GM18498 (cell line): Measurements from ENCODE around the gene IFIH1.
A peak's percentile ranks its signal among the peaks of the same experiment; 100 is the strongest.

Experiments
- ATAC-seq: cut with Tn5 transposase; IDR thresholded peaks from one replicate; pipeline ENCODE4 v1.9.1; 2021; ENCODE audit warnings: mild to moderate bottlenecking, moderate library complexity; ENCODE audit not compliant: unreplicated experiment

IFIH1 gene

GRCh38 chr2:162312853-162313252 is 5.6 kb downstream of the IFIH1 start:
- no peak for ATAC-seq

GRCh38 chr2:162308747-162309503 is 9.6 kb downstream of the IFIH1 start:
- ATAC-seq, result peak; percentile 86

GRCh38 chr2:162305901-162306300 is 12.6 kb downstream of the IFIH1 start:
- ATAC-seq, result no peak

- no peak for ATAC-seq
These were observed 16.6 kb downstream of the IFIH1 start for GRCh38 chr2:162301877-162302276.

- peak; percentile 76 for ATAC-seq
These were observed 17.2 kb downstream of the IFIH1 start for GRCh38 chr2:162301151-162301804.

- no peak for ATAC-seq
These were observed 18.2 kb downstream of the IFIH1 start for GRCh38 chr2:162300266-162300665.

GRCh38 chr2:162298669-162299335 is 19.7 kb downstream of the IFIH1 start:
- ATAC-seq, result no peak

GRCh38 chr2:162297925-162298552 is 20.4 kb downstream of the IFIH1 start:
- ATAC-seq, result peak; percentile 63

- no peak for ATAC-seq
These were observed 23.5 kb downstream of the IFIH1 start for GRCh38 chr2:162295009-162295408.

GRCh38 chr2:162293122-162293786 is 25.2 kb downstream of the IFIH1 start:
- ATAC-seq, result no peak

GRCh38 chr2:162291748-162292147 is 26.7 kb downstream of the IFIH1 start:
- no peak for ATAC-seq

- ATAC-seq, result no peak
These were observed 35.6 kb downstream of the IFIH1 start for GRCh38 chr2:162282765-162283425.

GRCh38 chr2:162280654-162281053 is 37.8 kb downstream of the IFIH1 start:
- ATAC-seq, result no peak

GRCh38 chr2:162277381-162277780 is 41.1 kb downstream of the IFIH1 start:
- no peak for ATAC-seq

GRCh38 chr2:162267996-162268395 is 50.5 kb downstream of the IFIH1 start:
- no peak for ATAC-seq

GRCh38 chr2:162267496-162267895 is 51.0 kb downstream of the IFIH1 start:
- no peak for ATAC-seq

- ATAC-seq, result no peak
These were observed 52.1 kb downstream of the IFIH1 start for GRCh38 chr2:162266460-162266760.

GRCh38 chr2:162265666-162266459 is 52.6 kb downstream of the IFIH1 start:
- ATAC-seq, result no peak

GRCh38 chr2:162261032-162261945 is 57.2 kb downstream of the IFIH1 start:
- peak; percentile 69 for ATAC-seq
